Lower leg skin (tissue), 3 donors: ENCODE data around the gene PANX3.

Experiments used
- CTCF ChIP-seq, 3 donors: fragments of 450-650 bp; IDR thresholded peaks; one replicate each; pipeline ENCODE4 v1.5.1; 2016; ENCODE audit warnings: antibody characterized with exemption in 3 of 3, mild to moderate bottlenecking in 3 of 3, moderate library complexity in 2 of 3
- POLR2A ChIP-seq, 2 donors: fragments of 450-650 bp; IDR thresholded peaks; one replicate each; pipeline ENCODE4 v1.6.1; 2016 to 2017; ENCODE audit warnings: antibody characterized with exemption in 2 of 2, mild to moderate bottlenecking in 1 of 2, moderate library complexity in 1 of 2

- TF ChIP-seq POLR2A (IDR thresholded peaks at IDR 0.05) (no peak), CTCF (IDR thresholded peaks at IDR 0.05) (no peak)
Observed at GRCh38 chr11:124623861-124624525, 12.8 kb downstream of the PANX3 start.
